WTC11 (cell line): Measurements from ENCODE around the gene NAV2. TPM values are rescaled to one million over a fixed set of nuclear protein-coding genes. Genes with fewer than 3 reads are reported as not detected.

Experiments
- ATAC-seq: fragments of 200-7000 bp; cut with Tn5 transposase; 2 replicates; pipeline ENCODE4 v1.10.0; 2021; ENCODE audit warnings: mild to moderate bottlenecking, moderate library complexity
- CTCF ChIA-PET: fragments of 300-600 bp; sonication (Branson Sonifier 250); formaldehyde crosslinking; loops from one replicate; lab custom pipeline; 2021; ENCODE audit warnings: antibody characterized with exemption; lab: Charles Lee
- POLR2A ChIA-PET: fragments of 350-600 bp; sonication (Branson Sonifier 250); formaldehyde crosslinking; loops from one replicate; lab custom pipeline; 2021; ENCODE audit warnings: antibody characterized with exemption; lab: Charles Lee
- DNase-seq: peaks from one replicate; pipeline ENCODE4 v3.0.0; 2021; ENCODE audit warnings: low spot score
- H3K27ac Mint-ChIP-seq: 2 replicates; pipeline ENCODE4 v1.8.0; 2021; ENCODE audit warnings: mixed read lengths
- H3K27me3 Mint-ChIP-seq: 2 replicates; pipeline ENCODE4 v1.8.0; 2021; ENCODE audit warnings: low read depth, mild to moderate bottlenecking, moderate library complexity, mixed read lengths
- H3K36me3 Mint-ChIP-seq: 2 replicates; pipeline ENCODE4 v1.8.0; 2021; ENCODE audit warnings: mixed read lengths
- H3K4me1 Mint-ChIP-seq: 2 replicates; pipeline ENCODE4 v1.8.0; 2022; ENCODE audit warnings: mixed read lengths
- H3K4me3 Mint-ChIP-seq: 2 replicates; pipeline ENCODE4 v1.8.0; 2021; ENCODE audit warnings: mild to moderate bottlenecking, moderate library complexity, mixed read lengths
- H3K9me3 Mint-ChIP-seq: 2 replicates; pipeline ENCODE4 v1.8.0; 2021; ENCODE audit warnings: mixed read lengths
- ATF1 ChIP-seq: sonication (generic); formaldehyde crosslinking; IDR thresholded peaks from 2 replicates; pipeline ENCODE4 v1.8.1; 2023; ENCODE audit warnings: mild to moderate bottlenecking, moderate library complexity, missing genetic modification reagents
- CREM ChIP-seq: sonication (generic); formaldehyde crosslinking; IDR thresholded peaks from 2 replicates; pipeline ENCODE4 v1.8.1; 2022; ENCODE audit warnings: mild to moderate bottlenecking, missing genetic modification reagents, moderate library complexity
- ESRRA ChIP-seq: sonication (generic); formaldehyde crosslinking; IDR thresholded peaks from 2 replicates; pipeline ENCODE4 v1.8.1; 2022; ENCODE audit warnings: mild to moderate bottlenecking, missing genetic modification reagents, borderline replicate concordance
- FOXJ3 ChIP-seq: sonication (generic); formaldehyde crosslinking; IDR thresholded peaks from 2 replicates; pipeline ENCODE4 v1.9.0; 2021; ENCODE audit warnings: missing genetic modification reagents, mild to moderate bottlenecking, borderline replicate concordance
- FOXK1 ChIP-seq: sonication (generic); formaldehyde crosslinking; IDR thresholded peaks from 2 replicates; pipeline ENCODE4 v1.8.0; 2022; ENCODE audit warnings: mild to moderate bottlenecking, moderate library complexity, missing genetic modification reagents
- FOXP1 ChIP-seq: sonication (generic); formaldehyde crosslinking; IDR thresholded peaks from 2 replicates; pipeline ENCODE4 v1.8.0; 2022; ENCODE audit warnings: missing genetic modification reagents, mild to moderate bottlenecking, moderate library complexity, borderline replicate concordance
- GTF2I ChIP-seq: fragments of 250-450 bp; sonication (Bioruptor Pico); conservative IDR thresholded peaks from 2 replicates; pipeline ENCODE4 v1.4.0; 2021; ENCODE audit warnings: mild to moderate bottlenecking
- IRF2 ChIP-seq: sonication (generic); formaldehyde crosslinking; IDR thresholded peaks from 2 replicates; pipeline ENCODE4 v1.8.0; 2022; ENCODE audit warnings: low read depth, missing genetic modification reagents, borderline replicate concordance
- NFE2L1 ChIP-seq: sonication (generic); formaldehyde crosslinking; IDR thresholded peaks from 2 replicates; pipeline ENCODE4 v1.8.1; 2023; ENCODE audit warnings: missing genetic modification reagents
- PRRX2 ChIP-seq: fragments of 250-450 bp; sonication (Bioruptor Pico); IDR thresholded peaks from 2 replicates; pipeline ENCODE4 v1.8.0; 2021; ENCODE audit warnings: mild to moderate bottlenecking
- TEAD1 ChIP-seq: sonication (generic); formaldehyde crosslinking; IDR thresholded peaks from 2 replicates; pipeline ENCODE4 v1.8.0; 2022; ENCODE audit warnings: mild to moderate bottlenecking, missing genetic modification reagents
- ZNF121 ChIP-seq: sonication (generic); formaldehyde crosslinking; IDR thresholded peaks from 2 replicates; pipeline ENCODE4 v1.8.0; 2023; ENCODE audit warnings: missing genetic modification reagents
- ZNF423 ChIP-seq: fragments of 250-450 bp; sonication (Bioruptor Pico); IDR thresholded peaks from 2 replicates; pipeline ENCODE4 v2.1.2; 2022; ENCODE audit warnings: mild to moderate bottlenecking, moderate library complexity
- total RNA-seq: library from RNA; stranded (reverse); gene quantifications from 3 replicates; pipeline ENCODE4 v1.2.3, GENCODE V29; 2021
- TF ChIP-seq, protein P1 (sequence below): fragments of 200-600 bp; IDR thresholded peaks from 2 replicates; pipeline ENCODE4 v1.8.0; 2022; ENCODE audit warnings: antibody characterized with exemption
- TF ChIP-seq, protein P2 (sequence below): sonication (generic); formaldehyde crosslinking; IDR thresholded peaks from 2 replicates; pipeline ENCODE4 v1.8.0; 2022; ENCODE audit warnings: mild to moderate bottlenecking, missing genetic modification reagents
- TF ChIP-seq, protein P3 (sequence below): sonication (generic); formaldehyde crosslinking; IDR thresholded peaks from 2 replicates; pipeline ENCODE4 v1.8.1; 2023; ENCODE audit warnings: mild to moderate bottlenecking, missing genetic modification reagents, moderate library complexity
- TF ChIP-seq, protein P4 (sequence below): sonication (generic); formaldehyde crosslinking; IDR thresholded peaks from 2 replicates; pipeline ENCODE4 v1.8.0; 2022; ENCODE audit warnings: missing genetic modification reagents
- TF ChIP-seq, protein P5 (sequence below): sonication (generic); formaldehyde crosslinking; IDR thresholded peaks from 2 replicates; pipeline ENCODE4 v1.8.1; 2023; ENCODE audit warnings: mild to moderate bottlenecking, missing genetic modification reagents
- TF ChIP-seq, protein P6 (sequence below): fragments of 250-450 bp; sonication (Bioruptor Pico); IDR thresholded peaks from 2 replicates; pipeline ENCODE4 v2.1.2; 2022; ENCODE audit warnings: mild to moderate bottlenecking, moderate library complexity

The NAV2 gene
- total RNA-seq, 1 experiment from 2014 or later = 42.8 TPM

DNA sequence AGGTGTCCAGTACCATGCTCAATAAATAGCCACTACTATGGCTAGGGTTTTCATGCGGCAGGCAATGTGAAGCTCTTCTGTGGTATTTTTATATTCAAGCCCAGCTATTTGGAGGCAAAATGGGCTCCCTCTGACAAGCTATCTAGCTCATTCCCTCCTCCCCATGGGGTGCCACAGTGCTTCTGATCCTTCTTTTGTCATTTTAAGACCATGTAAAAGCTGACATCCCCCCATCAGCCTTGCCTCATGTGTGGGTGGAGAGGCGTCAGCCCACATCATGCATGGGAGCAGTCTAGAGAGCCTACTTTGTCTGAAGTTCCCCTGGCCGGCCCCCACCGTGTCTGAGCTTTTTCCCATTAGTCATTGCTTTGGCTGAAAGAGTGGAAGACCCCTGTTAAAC is 59.8 kb downstream of the NAV2 start:
- TF ChIP-seq ZNF423 (CRISPR knock-in tag) = 0 out of 2 replicates have a peak, but pooled peaks have one; percentile 41
- TF ChIP-seq, protein P1, sequence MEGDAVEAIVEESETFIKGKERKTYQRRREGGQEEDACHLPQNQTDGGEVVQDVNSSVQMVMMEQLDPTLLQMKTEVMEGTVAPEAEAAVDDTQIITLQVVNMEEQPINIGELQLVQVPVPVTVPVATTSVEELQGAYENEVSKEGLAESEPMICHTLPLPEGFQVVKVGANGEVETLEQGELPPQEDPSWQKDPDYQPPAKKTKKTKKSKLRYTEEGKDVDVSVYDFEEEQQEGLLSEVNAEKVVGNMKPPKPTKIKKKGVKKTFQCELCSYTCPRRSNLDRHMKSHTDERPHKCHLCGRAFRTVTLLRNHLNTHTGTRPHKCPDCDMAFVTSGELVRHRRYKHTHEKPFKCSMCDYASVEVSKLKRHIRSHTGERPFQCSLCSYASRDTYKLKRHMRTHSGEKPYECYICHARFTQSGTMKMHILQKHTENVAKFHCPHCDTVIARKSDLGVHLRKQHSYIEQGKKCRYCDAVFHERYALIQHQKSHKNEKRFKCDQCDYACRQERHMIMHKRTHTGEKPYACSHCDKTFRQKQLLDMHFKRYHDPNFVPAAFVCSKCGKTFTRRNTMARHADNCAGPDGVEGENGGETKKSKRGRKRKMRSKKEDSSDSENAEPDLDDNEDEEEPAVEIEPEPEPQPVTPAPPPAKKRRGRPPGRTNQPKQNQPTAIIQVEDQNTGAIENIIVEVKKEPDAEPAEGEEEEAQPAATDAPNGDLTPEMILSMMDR = no peak
- TF ChIP-seq FOXK1 (CRISPR knock-in tag) = peak; percentile 40; the same call in 1 of the 2 replicates
- peak; percentile 66; the same call in 1 of the 2 replicates for TF ChIP-seq NFE2L1
- TF ChIP-seq TEAD1 (CRISPR knock-in tag) = peak; percentile 75; the same call in 1 of the 2 replicates
- Mint-ChIP-seq H3K27ac (peak overlapping the region; percentile 73), H3K36me3 (peaks cover 4% of the 10 kb centered on the region; the same call in 1 of the 2 replicates), H3K9me3 (peaks cover 5% of the 10 kb centered on the region), H3K4me3 (peak overlapping the region; percentile 7; the same call in 1 of the 2 replicates), H3K4me1 (peaks cover 58% of the 10 kb centered on the region), H3K27me3 (peaks cover 21% of the 10 kb centered on the region)
- DNase-seq = peak; percentile 65
- CTCF ChIA-PET = interaction anchor here (1.0 to 1.4 kb wide), 6 partner anchors 9 to 215 kb away, joined by 3 to 4 read pairs (median 4); no protein-coding TSS in a partner anchor
- POLR2A ChIA-PET = interaction anchor here (1.1 kb wide), 1 partner anchor 45 kb away, joined by 4 read pairs; no protein-coding TSS in a partner anchor
- peak; percentile 81 for ATAC-seq

DNA sequence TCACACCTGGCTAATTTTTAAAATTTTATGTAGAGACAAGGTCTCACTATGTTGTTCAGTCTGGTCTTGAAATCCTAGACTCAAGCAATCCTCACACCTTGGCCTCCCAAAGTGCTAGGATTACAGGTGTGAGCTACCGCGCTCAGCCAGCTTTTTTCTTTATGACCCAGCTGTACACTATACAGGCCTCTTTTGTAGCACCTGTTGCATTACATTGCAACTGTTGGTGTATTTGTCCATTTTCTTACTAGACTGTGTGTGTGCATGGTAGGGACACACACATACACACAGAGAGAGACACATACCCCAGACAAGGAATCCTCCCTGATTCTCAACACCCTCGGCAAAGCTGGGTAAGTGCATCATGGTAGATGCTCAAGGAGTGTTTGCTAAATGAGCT is 61.7 kb downstream of the NAV2 start:
- Mint-ChIP-seq H3K4me3 (no peak overlapping the region), H3K27me3 (peaks cover 21% of the 10 kb centered on the region), H3K4me1 (peaks cover 66% of the 10 kb centered on the region), H3K27ac (no peak overlapping the region), H3K36me3 (peaks cover 4% of the 10 kb centered on the region; the same call in 1 of the 2 replicates), H3K9me3 (peaks cover 5% of the 10 kb centered on the region)
- ATAC-seq (no peak), DNase-seq (no peak)
- ChIA-PET POLR2A (no interaction called here), CTCF (interaction anchor here (0.5 to 1.5 kb wide), 4 partner anchors 17 to 129 kb away, joined by 3 to 4 read pairs (median 4); no protein-coding TSS in a partner anchor)
- TF ChIP-seq, protein P2, sequence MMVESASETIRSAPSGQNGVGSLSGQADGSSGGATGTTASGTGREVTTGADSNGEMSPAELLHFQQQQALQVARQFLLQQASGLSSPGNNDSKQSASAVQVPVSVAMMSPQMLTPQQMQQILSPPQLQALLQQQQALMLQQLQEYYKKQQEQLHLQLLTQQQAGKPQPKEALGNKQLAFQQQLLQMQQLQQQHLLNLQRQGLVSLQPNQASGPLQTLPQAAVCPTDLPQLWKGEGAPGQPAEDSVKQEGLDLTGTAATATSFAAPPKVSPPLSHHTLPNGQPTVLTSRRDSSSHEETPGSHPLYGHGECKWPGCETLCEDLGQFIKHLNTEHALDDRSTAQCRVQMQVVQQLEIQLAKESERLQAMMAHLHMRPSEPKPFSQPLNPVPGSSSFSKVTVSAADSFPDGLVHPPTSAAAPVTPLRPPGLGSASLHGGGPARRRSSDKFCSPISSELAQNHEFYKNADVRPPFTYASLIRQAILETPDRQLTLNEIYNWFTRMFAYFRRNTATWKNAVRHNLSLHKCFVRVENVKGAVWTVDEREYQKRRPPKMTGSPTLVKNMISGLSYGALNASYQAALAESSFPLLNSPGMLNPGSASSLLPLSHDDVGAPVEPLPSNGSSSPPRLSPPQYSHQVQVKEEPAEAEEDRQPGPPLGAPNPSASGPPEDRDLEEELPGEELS (CRISPR knock-in tag) = no peak
- TF ChIP-seq FOXK1 (CRISPR knock-in tag) (no peak), PRRX2 (no peak), ATF1 (CRISPR knock-in tag) (no peak), FOXJ3 (CRISPR knock-in tag) (no peak), ZNF121 (CRISPR knock-in tag) (no peak), GTF2I (CRISPR knock-in tag) (no peak), CREM (no peak), IRF2 (CRISPR knock-in tag) (no peak), FOXP1 (no peak), ESRRA (CRISPR knock-in tag) (no peak)
- TF ChIP-seq, protein P3, sequence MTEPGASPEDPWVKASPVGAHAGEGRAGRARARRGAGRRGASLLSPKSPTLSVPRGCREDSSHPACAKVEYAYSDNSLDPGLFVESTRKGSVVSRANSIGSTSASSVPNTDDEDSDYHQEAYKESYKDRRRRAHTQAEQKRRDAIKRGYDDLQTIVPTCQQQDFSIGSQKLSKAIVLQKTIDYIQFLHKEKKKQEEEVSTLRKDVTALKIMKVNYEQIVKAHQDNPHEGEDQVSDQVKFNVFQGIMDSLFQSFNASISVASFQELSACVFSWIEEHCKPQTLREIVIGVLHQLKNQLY (CRISPR knock-in tag) = no peak
- TF ChIP-seq, protein P4, sequence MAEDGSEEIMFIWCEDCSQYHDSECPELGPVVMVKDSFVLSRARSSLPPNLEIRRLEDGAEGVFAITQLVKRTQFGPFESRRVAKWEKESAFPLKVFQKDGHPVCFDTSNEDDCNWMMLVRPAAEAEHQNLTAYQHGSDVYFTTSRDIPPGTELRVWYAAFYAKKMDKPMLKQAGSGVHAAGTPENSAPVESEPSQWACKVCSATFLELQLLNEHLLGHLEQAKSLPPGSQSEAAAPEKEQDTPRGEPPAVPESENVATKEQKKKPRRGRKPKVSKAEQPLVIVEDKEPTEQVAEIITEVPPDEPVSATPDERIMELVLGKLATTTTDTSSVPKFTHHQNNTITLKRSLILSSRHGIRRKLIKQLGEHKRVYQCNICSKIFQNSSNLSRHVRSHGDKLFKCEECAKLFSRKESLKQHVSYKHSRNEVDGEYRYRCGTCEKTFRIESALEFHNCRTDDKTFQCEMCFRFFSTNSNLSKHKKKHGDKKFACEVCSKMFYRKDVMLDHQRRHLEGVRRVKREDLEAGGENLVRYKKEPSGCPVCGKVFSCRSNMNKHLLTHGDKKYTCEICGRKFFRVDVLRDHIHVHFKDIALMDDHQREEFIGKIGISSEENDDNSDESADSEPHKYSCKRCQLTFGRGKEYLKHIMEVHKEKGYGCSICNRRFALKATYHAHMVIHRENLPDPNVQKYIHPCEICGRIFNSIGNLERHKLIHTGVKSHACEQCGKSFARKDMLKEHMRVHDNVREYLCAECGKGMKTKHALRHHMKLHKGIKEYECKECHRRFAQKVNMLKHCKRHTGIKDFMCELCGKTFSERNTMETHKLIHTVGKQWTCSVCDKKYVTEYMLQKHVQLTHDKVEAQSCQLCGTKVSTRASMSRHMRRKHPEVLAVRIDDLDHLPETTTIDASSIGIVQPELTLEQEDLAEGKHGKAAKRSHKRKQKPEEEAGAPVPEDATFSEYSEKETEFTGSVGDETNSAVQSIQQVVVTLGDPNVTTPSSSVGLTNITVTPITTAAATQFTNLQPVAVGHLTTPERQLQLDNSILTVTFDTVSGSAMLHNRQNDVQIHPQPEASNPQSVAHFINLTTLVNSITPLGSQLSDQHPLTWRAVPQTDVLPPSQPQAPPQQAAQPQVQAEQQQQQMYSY (CRISPR knock-in tag) = no peak
- TF ChIP-seq, protein P5, sequence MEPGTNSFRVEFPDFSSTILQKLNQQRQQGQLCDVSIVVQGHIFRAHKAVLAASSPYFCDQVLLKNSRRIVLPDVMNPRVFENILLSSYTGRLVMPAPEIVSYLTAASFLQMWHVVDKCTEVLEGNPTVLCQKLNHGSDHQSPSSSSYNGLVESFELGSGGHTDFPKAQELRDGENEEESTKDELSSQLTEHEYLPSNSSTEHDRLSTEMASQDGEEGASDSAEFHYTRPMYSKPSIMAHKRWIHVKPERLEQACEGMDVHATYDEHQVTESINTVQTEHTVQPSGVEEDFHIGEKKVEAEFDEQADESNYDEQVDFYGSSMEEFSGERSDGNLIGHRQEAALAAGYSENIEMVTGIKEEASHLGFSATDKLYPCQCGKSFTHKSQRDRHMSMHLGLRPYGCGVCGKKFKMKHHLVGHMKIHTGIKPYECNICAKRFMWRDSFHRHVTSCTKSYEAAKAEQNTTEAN = no peak
- TF ChIP-seq, protein P6, sequence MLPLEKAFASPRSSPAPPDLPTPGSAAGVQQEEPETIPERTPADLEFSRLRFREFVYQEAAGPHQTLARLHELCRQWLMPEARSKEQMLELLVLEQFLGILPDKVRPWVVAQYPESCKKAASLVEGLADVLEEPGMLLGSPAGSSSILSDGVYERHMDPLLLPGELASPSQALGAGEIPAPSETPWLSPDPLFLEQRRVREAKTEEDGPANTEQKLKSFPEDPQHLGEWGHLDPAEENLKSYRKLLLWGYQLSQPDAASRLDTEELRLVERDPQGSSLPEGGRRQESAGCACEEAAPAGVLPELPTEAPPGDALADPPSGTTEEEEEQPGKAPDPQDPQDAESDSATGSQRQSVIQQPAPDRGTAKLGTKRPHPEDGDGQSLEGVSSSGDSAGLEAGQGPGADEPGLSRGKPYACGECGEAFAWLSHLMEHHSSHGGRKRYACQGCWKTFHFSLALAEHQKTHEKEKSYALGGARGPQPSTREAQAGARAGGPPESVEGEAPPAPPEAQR (CRISPR knock-in tag) = no peak
